Lower leg skin (tissue), 4 donors: ENCODE results near the gene CST3. TPM values are rescaled to one million over a fixed set of nuclear protein-coding genes. Genes with fewer than 3 reads are reported as not detected.

Source experiments
- DNase-seq, 2 donors: peaks; one replicate each; pipeline ENCODE4 v3.0.0-alpha.2; 2019; ENCODE audit warnings: low spot score in 2 of 2
- H3K4me3 ChIP-seq: fragments of 200-600 bp; sonication (generic); 2 replicates; pipeline ENCODE4 v1.5.1; 2017; ENCODE audit warnings: mild to moderate bottlenecking, low read depth; ENCODE audit not compliant: poor library complexity, severe bottlenecking
- POLR2A ChIP-seq, 2 donors: fragments of 450-650 bp; IDR thresholded peaks; one replicate each; pipeline ENCODE4 v1.6.1; 2016 to 2017; ENCODE audit warnings: antibody characterized with exemption in 2 of 2, mild to moderate bottlenecking in 1 of 2, moderate library complexity in 1 of 2
- WGBS, 2 donors: methylation state at CpG; one replicate each; pipeline ENCODE4 v1.1.5; 2018; 5-methylcytosine and 5-hydroxymethylcytosine counted together
- intact Hi-C: fragments of 100-400 bp; cut with DNase I; formaldehyde crosslinking; loops from one replicate; pipeline ENCODE4 v1.15.0; 2023; ENCODE audit warnings: low total_unique reads
- total RNA-seq, 4 donors: library from RNA; depleted of rRNA; stranded (reverse); fragments of >200 nt; gene quantifications; one replicate each; pipeline ENCODE4 v1.1.0, GENCODE V29; 2016
- TF ChIP-seq, protein P1 (sequence below), 3 donors: fragments of 450-650 bp; IDR thresholded peaks; one replicate each; pipeline ENCODE4 v1.5.1; 2016; ENCODE audit warnings: antibody characterized with exemption in 3 of 3, mild to moderate bottlenecking in 3 of 3, moderate library complexity in 2 of 3

The CST3 gene
- total RNA-seq, 4 donors from 2014 or later = 348 to 760 (median 498) TPM

DNA sequence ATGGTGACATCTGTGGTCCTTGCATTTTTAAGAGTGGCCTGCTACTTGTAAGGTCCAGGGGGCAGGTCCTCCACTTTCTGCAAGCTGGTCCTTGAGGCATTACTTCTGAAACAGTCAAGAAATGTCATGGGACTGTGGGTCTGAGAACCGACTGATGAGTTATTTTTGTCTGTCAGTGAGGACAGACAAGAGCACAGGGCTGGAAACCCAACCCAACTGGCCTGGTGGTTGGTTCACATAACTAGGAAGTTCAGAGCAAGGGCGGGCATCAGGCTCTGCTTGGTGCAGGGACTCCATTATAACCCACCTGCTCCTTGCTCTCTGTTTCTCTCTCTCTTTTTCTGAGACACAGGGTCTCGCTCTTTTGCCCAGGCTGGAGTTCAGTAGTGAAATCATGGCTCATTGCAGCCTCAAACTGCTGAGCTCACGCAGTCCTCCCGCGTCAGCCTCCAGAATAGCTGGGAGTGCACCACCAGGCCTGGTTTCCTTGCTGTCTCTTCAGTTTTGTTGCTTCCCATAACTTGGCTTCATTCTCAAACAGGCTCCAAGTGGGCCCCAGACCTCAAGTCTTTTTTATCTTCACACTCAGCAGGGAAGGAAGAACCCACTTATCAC, 9.2 kb downstream of the CST3 start:
- intact Hi-C loops = loop anchor here (5.0 kb wide), 1 partner anchor 1771 kb away; no protein-coding TSS in a partner anchor
- H3K4me3 ChIP-seq = no peak overlapping the region
- 83 to 87% methylated on average over 6 of the region's 6 CpGs for WGBS, 2 donors

GRCh38 chr20:23627501-23627900, 10.3 kb downstream of the CST3 start:
- TF ChIP-seq POLR2A (IDR thresholded peaks at IDR 0.05) = no peak
- TF ChIP-seq, protein P1, sequence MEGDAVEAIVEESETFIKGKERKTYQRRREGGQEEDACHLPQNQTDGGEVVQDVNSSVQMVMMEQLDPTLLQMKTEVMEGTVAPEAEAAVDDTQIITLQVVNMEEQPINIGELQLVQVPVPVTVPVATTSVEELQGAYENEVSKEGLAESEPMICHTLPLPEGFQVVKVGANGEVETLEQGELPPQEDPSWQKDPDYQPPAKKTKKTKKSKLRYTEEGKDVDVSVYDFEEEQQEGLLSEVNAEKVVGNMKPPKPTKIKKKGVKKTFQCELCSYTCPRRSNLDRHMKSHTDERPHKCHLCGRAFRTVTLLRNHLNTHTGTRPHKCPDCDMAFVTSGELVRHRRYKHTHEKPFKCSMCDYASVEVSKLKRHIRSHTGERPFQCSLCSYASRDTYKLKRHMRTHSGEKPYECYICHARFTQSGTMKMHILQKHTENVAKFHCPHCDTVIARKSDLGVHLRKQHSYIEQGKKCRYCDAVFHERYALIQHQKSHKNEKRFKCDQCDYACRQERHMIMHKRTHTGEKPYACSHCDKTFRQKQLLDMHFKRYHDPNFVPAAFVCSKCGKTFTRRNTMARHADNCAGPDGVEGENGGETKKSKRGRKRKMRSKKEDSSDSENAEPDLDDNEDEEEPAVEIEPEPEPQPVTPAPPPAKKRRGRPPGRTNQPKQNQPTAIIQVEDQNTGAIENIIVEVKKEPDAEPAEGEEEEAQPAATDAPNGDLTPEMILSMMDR (IDR thresholded peaks at IDR 0.05) = no peak
- H3K4me3 ChIP-seq = no peak overlapping the region
- intact Hi-C loops = loop anchor here (5.0 kb wide), 1 partner anchor 1770 kb away; no protein-coding TSS in a partner anchor
- no peak for DNase-seq
- 68 to 80% methylated on average over 3 of the region's 3 CpGs for WGBS, 2 donors

More for the DNA sequence above, 9.2 kb downstream of the CST3 start:
- TF ChIP-seq POLR2A (IDR thresholded peaks at IDR 0.05) = no peak
- TF ChIP-seq, protein P1 (IDR thresholded peaks at IDR 0.05) = no peak
- DNase-seq = no peak

DNA sequence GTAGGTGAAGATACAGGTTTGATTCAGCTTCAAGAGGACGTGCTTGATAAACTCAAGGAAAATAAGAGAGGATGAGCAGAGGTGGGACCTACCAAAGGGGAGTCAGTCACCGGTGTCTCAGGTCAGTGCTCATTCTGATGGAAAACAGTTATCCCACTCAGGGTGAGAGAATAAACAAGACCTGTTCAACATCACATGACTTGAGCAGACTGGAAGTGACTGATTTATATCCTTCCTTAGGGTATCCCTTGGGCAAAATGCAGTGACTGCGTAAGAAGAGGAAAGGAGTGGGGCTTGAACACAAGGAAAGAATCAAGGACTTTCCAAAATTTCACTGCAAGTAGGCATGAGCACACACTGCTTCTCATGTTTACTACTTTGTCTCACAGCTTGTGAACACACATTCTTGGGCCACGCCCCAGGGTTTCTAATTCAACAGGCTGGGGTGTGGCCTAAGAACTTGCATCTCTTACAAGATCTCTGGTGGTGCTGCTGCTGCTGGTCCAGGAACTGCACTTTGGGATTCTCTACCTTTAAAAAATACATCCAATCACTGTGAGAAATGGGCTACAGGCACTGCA, 11.6 kb downstream of the CST3 start:
- intact Hi-C loops = loop anchor here (5.0 kb wide), 1 partner anchor 1769 kb away; no protein-coding TSS in a partner anchor
- no peak overlapping the region for H3K4me3 ChIP-seq
- WGBS, 2 donors = 55 to 58% methylated on average over 4 of the region's 4 CpGs
- TF ChIP-seq, protein P1 (IDR thresholded peaks at IDR 0.05) = no peak
- TF ChIP-seq POLR2A (IDR thresholded peaks at IDR 0.05) = no peak
- DNase-seq = peak in 1 of 2 donors; percentile 86

GRCh38 chr20:23625236-23625964, 12.4 kb downstream of the CST3 start:
- WGBS, 2 donors = 82 to 87% methylated on average over 9 of the region's 9 CpGs
- no peak overlapping the region for H3K4me3 ChIP-seq
- intact Hi-C loops = loop anchor here (5.0 kb wide), 1 partner anchor 1768 kb away; no protein-coding TSS in a partner anchor
- DNase-seq = no peak
- TF ChIP-seq, protein P1 (IDR thresholded peaks at IDR 0.05) = no peak
- TF ChIP-seq POLR2A (IDR thresholded peaks at IDR 0.05) = no peak

DNA sequence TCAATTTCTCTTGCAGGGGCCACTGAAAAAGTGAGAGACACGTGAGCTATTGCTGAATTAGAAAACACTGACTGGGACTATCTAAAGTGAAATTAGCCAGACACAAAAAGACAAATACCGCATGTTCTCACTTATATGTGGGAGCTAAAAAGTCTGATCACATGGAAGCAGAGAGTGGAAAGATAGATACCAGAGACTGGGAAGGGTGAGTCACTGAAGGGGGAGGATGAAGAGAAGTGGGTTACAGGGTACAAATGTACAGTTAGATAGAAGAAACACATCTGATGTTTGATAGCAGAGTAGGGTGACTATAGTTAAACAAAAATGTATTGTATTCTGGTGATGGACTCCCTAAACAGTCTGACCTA, 13.4 kb downstream of the CST3 start:
- no peak for TF ChIP-seq POLR2A (IDR thresholded peaks at IDR 0.05)
- TF ChIP-seq, protein P1 (IDR thresholded peaks at IDR 0.05) = no peak
- no peak overlapping the region for H3K4me3 ChIP-seq
- DNase-seq = no peak
- 67 to 70% methylated on average over 2 of the region's 2 CpGs for WGBS, 2 donors
- intact Hi-C loops = no loop called here
